Caco-2 (cell line): Measurements from ENCODE around the gene FBN2. TPM values are rescaled to one million over a fixed set of nuclear protein-coding genes. Genes with fewer than 3 reads are reported as not detected.

ENCODE experiments used
- BruUV-seq: library from RNA; stranded (reverse); fragments of 400-500 nt; replicated peaks from 2 replicates; lab custom pipeline; 2021; lab: Mats Ljungman, UMichigan
- CTCF ChIA-PET: fragments of 300-600 bp; sonication (Branson Sonifier 250); formaldehyde crosslinking; loops from one replicate; lab custom pipeline; 2022; ENCODE audit warnings: antibody characterized with exemption; lab: Charles Lee
- POLR2A ChIA-PET: fragments of 300-600 bp; sonication (Branson Sonifier 250); formaldehyde crosslinking; loops from one replicate; lab custom pipeline; 2022; ENCODE audit warnings: antibody characterized with exemption; lab: Charles Lee
- DNase-seq, 2 experiments: peaks; one replicate each; pipeline versions ENCODE4 v3.0.0 to v3.0.0-alpha.2; 2020 to 2022
- H3K27me3 ChIP-seq: replicated peaks from 2 replicates; pipeline ENCODE4 v1.6.0; 2011; ENCODE audit warnings: low read length; ENCODE audit not compliant: control insufficient read depth, insufficient read depth
- H3K36me3 ChIP-seq: 2 replicates; pipeline ENCODE4 v1.5.1; 2011; ENCODE audit warnings: low read length; ENCODE audit not compliant: control insufficient read depth, insufficient read depth
- H3K4me1 ChIP-seq: fragments of 250-450 bp; sonication (Bioruptor Pico); 2 replicates; pipeline ENCODE4 v1.5.1; 2020; ENCODE audit warnings: mild to moderate bottlenecking
- H3K4me3 ChIP-seq: 2 replicates; pipeline ENCODE4 v1.5.1; 2011; ENCODE audit warnings: low read depth, mild to moderate bottlenecking, control low read depth, low read length
- H3K9me3 ChIP-seq: fragments of 250-450 bp; sonication (Bioruptor Pico); 2 replicates; pipeline ENCODE4 v1.5.1; 2020; ENCODE audit warnings: mild to moderate bottlenecking, moderate library complexity
- H3K27ac Mint-ChIP-seq: one replicate; pipeline ENCODE4 v1.8.0; 2022; ENCODE audit warnings: mixed read lengths; ENCODE audit not compliant: unreplicated experiment
- H3K27me3 Mint-ChIP-seq: one replicate; pipeline ENCODE4 v1.8.0; 2022; ENCODE audit warnings: mixed read lengths; ENCODE audit not compliant: insufficient read depth, unreplicated experiment
- H3K36me3 Mint-ChIP-seq: one replicate; pipeline ENCODE4 v1.8.0; 2022; ENCODE audit warnings: mild to moderate bottlenecking, mixed read lengths; ENCODE audit not compliant: insufficient read depth, unreplicated experiment
- H3K4me1 Mint-ChIP-seq: one replicate; pipeline ENCODE4 v1.8.0; 2022; ENCODE audit warnings: low read depth, mixed read lengths; ENCODE audit not compliant: unreplicated experiment
- H3K4me3 Mint-ChIP-seq: one replicate; pipeline ENCODE4 v1.8.0; 2022; ENCODE audit warnings: mild to moderate bottlenecking, moderate library complexity, mixed read lengths; ENCODE audit not compliant: unreplicated experiment
- H3K9me3 Mint-ChIP-seq: one replicate; pipeline ENCODE4 v1.8.0; 2022; ENCODE audit warnings: mixed read lengths; ENCODE audit not compliant: unreplicated experiment
- CTCF ChIP-seq, 2 experiments: fragments of 200-600 bp in 1 of 2; IDR thresholded peaks; 1 replicate in 1 of 2; 2 replicates in 1 of 2; pipeline versions ENCODE4 v1.5.1 to v1.8.0; 2011 to 2022; ENCODE audit warnings: antibody characterized with exemption in 1 of 2, control low read depth in 1 of 2, inconsistent platforms in 1 of 2, low read depth in 1 of 2, low read length in 1 of 2, mild to moderate bottlenecking in 1 of 2, moderate library complexity in 1 of 2; ENCODE audit not compliant: insufficient read depth in 1 of 2, severe bottlenecking in 1 of 2, unreplicated experiment in 1 of 2
- intact Hi-C: fragments of 100-400 bp; cut with micrococcal nuclease; formaldehyde crosslinking; loops from one replicate; pipeline ENCODE4 v1.10.0; 2022; ENCODE audit not compliant: unreplicated experiment
- total RNA-seq: library from RNA; stranded (reverse); gene quantifications from 2 replicates; pipeline ENCODE4 v1.2.3, GENCODE V29; 2022

Gene FBN2
- total RNA-seq, 1 experiment from 2014 or later: 0.09 TPM

GRCh38 chr5:128435861-128436260, 102.2 kb downstream of the FBN2 start:
- Histone ChIP-seq H3K36me3 (no peaks in the 10 kb centered on the region), H3K4me3 (no peak overlapping the region), H3K4me1 (peaks cover 10% of the 10 kb centered on the region; the same call in 1 of the 2 replicates), H3K9me3 (no peaks in the 10 kb centered on the region), H3K27me3 (no peaks in the 10 kb centered on the region)
- Mint-ChIP-seq H3K36me3 (no peaks in the 10 kb centered on the region), H3K27me3 (no peaks in the 10 kb centered on the region), H3K9me3 (no peaks in the 10 kb centered on the region), H3K27ac (peak overlapping the region; percentile 68), H3K4me1 (peaks cover 11% of the 10 kb centered on the region), H3K4me3 (no peak overlapping the region)
- POLR2A ChIA-PET: no interaction called here
- BruUV-seq: no TSS peak
- no peak for DNase-seq
- TF ChIP-seq CTCF (IDR thresholded peaks at IDR 0.05; ENCODE audit: insufficient read depth in 1 of 2, low read depth in 1 of 2, low read length in 1 of 2, severe bottlenecking in 1 of 2, unreplicated experiment in 1 of 2): no peak
- intact Hi-C loops: no loop called here
- CTCF ChIA-PET: no interaction called here

- no peaks in the 10 kb centered on the region for H3K36me3 Mint-ChIP-seq
- H3K27ac Mint-ChIP-seq: no peak overlapping the region
- no peaks in the 10 kb centered on the region for H3K27me3 Mint-ChIP-seq
- Histone ChIP-seq H3K9me3 (no peaks in the 10 kb centered on the region), H3K36me3 (no peaks in the 10 kb centered on the region), H3K4me3 (no peak overlapping the region), H3K27me3 (no peaks in the 10 kb centered on the region), H3K4me1 (peaks cover 10% of the 10 kb centered on the region; the same call in 1 of the 2 replicates)
- intact Hi-C loops: no loop called here
- TF ChIP-seq CTCF (IDR thresholded peaks at IDR 0.05; ENCODE audit: insufficient read depth in 1 of 2, low read depth in 1 of 2, low read length in 1 of 2, severe bottlenecking in 1 of 2, unreplicated experiment in 1 of 2): no peak
- peaks cover 11% of the 10 kb centered on the region for H3K4me1 Mint-ChIP-seq
- ChIA-PET POLR2A (no interaction called here), CTCF (no interaction called here)
- no peak for DNase-seq
- no TSS peak for BruUV-seq
- H3K9me3 Mint-ChIP-seq: no peaks in the 10 kb centered on the region
- no peak overlapping the region for H3K4me3 Mint-ChIP-seq
Observed at GRCh38 chr5:128434993-128435392, 103.1 kb downstream of the FBN2 start.

- Mint-ChIP-seq H3K36me3 (no peaks in the 10 kb centered on the region), H3K4me3 (no peak overlapping the region), H3K27ac (no peak overlapping the region), H3K9me3 (peaks cover 4% of the 10 kb centered on the region), H3K27me3 (no peaks in the 10 kb centered on the region), H3K4me1 (peaks cover 17% of the 10 kb centered on the region)
- no peaks in the 10 kb centered on the region for H3K36me3 ChIP-seq
- H3K9me3 ChIP-seq: no peaks in the 10 kb centered on the region
- BruUV-seq: no TSS peak
- DNase-seq: no peak
- TF ChIP-seq CTCF (IDR thresholded peaks at IDR 0.05; ENCODE audit: insufficient read depth in 1 of 2, low read depth in 1 of 2, low read length in 1 of 2, severe bottlenecking in 1 of 2, unreplicated experiment in 1 of 2): no peak
- H3K4me1 ChIP-seq: peaks cover 10% of the 10 kb centered on the region; the same call in 1 of the 2 replicates
- intact Hi-C loops: no loop called here
- POLR2A ChIA-PET: no interaction called here
- no peaks in the 10 kb centered on the region for H3K27me3 ChIP-seq
- H3K4me3 ChIP-seq: no peak overlapping the region
- CTCF ChIA-PET: no interaction called here
Observed at GRCh38 chr5:128432913-128433440, 105.1 kb downstream of the FBN2 start.
